HG03280 (cell line): ENCODE data around the gene SNX30.

Source experiments
- ATAC-seq: cut with Tn5 transposase; IDR thresholded peaks from one replicate; pipeline ENCODE4 v1.9.1; 2021; ENCODE audit warnings: mild to moderate bottlenecking, moderate library complexity; ENCODE audit not compliant: unreplicated experiment

The SNX30 gene

GRCh38 chr9:112751056-112751795, 666 bp downstream of the SNX30 start:
- peak; percentile 25 for ATAC-seq

- ATAC-seq = no peak
Observed at GRCh38 chr9:112752334-112753125, 2.0 kb downstream of the SNX30 start.

- ATAC-seq = no peak
Observed at GRCh38 chr9:112753725-112754124, 3.2 kb downstream of the SNX30 start.

GRCh38 chr9:112754578-112754977, 4.0 kb downstream of the SNX30 start:
- no peak for ATAC-seq

- no peak for ATAC-seq
Observed at GRCh38 chr9:112755016-112755427, 4.5 kb downstream of the SNX30 start.

- ATAC-seq = no peak
Observed at GRCh38 chr9:112755675-112756074, 5.1 kb downstream of the SNX30 start.

GRCh38 chr9:112757282-112757883, 6.8 kb downstream of the SNX30 start:
- ATAC-seq = no peak

GRCh38 chr9:112757940-112758339, 7.4 kb downstream of the SNX30 start:
- no peak for ATAC-seq

- ATAC-seq = no peak
Observed at GRCh38 chr9:112760821-112761220, 10.3 kb downstream of the SNX30 start.

GRCh38 chr9:112761912-112762655, 11.5 kb downstream of the SNX30 start:
- no peak for ATAC-seq

GRCh38 chr9:112762726-112763518, 12.4 kb downstream of the SNX30 start:
- no peak for ATAC-seq

GRCh38 chr9:112764344-112764743, 13.8 kb downstream of the SNX30 start:
- ATAC-seq = no peak

- no peak for ATAC-seq
Observed at GRCh38 chr9:112764837-112765236, 14.3 kb downstream of the SNX30 start.

- no peak for ATAC-seq
Observed at GRCh38 chr9:112765281-112765680, 14.7 kb downstream of the SNX30 start.

- ATAC-seq = no peak
Observed at GRCh38 chr9:112771359-112772214, 21.0 kb downstream of the SNX30 start.

- ATAC-seq = no peak
Observed at GRCh38 chr9:112772215-112772509, 21.6 kb downstream of the SNX30 start.

GRCh38 chr9:112772551-112772950, 22.0 kb downstream of the SNX30 start:
- no peak for ATAC-seq

GRCh38 chr9:112774006-112774996, 23.7 kb downstream of the SNX30 start:
- ATAC-seq = peak; percentile 43
